ENCODE data around the gene EEF1E1. TPM values are rescaled to one million over a fixed set of nuclear protein-coding genes. Genes with fewer than 3 reads are reported as not detected.
A peak's percentile ranks its signal among the peaks of the same experiment; 100 is the strongest.

EEF1E1 gene
- total RNA-seq, 8 experiments from 2014 or later, result 47.7 to 67.4 (median 57.6) TPM

DNA sequence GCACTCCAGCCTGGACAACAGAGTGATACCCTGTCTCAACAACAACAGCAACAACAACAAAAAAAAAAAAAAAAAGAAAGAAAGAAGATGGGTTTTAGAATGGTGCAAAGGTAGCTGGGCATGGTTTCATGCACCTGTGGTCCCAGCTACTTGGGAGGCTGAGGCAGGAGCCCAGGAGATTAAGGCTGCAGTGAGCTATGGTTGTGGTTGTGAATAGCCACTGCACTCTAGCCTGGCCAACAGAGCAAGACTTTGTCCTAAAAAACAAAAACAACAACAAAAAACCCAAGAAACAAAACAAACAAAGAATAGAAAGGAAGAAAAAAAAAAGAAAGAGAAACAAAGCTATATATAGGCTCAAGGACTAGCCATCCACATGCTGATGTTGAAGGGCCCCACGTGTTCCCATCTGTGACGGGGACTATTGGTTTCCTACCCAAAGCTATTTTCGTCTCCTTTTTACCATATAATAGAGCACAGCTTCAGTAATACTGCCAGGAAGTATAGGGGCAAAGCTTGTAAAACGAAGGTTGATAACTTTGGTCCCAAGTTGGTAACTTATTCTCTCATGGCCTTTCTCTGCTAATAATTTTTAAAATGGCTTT lies 7.9 kb upstream of the EEF1E1 start:
- Histone ChIP-seq H3K4me1 (replicated peaks in 1 of 2) (no peaks in the 10 kb centered on the region), H3K4me3 (no peak overlapping the region), H3K27ac (no peak overlapping the region)
- ATAC-seq (replicated peaks in 6 of 8), result no peak
- in situ Hi-C loops (cut with MboI; ENCODE audit: low pct_unique_long_range_greater_than_20kb in 2 of 9, low sequenced_read_pairs in 9 of 9, unreplicated experiment in 9 of 9), result no loop called here
- WGBS, 10 experiments, result 9 to 100% (median 81%) methylated on average over 1 to 4 of the region's 4 CpGs

DNA sequence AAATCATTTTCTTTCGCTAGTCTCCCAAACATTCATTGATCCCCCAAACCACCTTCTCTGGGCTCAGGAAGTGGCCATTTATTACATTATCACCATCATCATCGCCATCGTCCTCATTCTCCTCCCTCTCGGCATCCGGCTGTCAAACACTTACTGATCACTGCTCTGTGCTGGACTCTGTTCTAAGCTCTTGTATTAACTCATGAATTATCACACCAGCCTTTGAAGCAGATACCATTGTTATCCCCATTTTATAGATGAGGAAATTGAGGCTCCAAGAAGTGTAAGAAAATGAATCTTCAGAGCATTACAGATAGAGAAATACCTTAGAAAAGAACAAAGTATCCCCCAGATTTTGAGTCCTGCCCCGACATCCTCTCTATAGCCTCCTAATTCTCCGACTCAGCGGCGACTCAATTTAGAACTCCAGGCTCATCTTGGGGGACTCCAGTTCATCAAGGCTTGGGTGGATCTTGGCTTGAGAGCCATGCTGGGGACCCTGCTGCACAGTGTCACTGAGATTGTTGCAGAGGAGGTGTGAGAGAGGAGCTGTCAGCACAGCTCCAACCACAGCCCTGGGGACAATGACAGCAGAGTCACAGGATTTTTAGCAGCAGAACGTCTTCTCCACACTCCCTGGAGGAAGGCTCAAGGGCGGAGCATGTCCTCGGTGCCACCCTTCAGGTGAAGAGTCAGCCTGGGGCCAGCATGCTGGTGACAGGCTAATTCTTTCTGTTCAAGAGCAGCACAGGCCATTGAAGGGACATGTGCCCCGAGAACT lies 6.6 kb upstream of the EEF1E1 start:
- Histone ChIP-seq H3K4me3 (no peak overlapping the region), H3K27ac (no peak overlapping the region), H3K4me1 (replicated peaks in 1 of 2) (no peaks in the 10 kb centered on the region)
- peak in 1 of 8 experiments; percentile 6 for ATAC-seq (replicated peaks in 6 of 8)
- in situ Hi-C loops (cut with MboI; ENCODE audit: low pct_unique_long_range_greater_than_20kb in 2 of 9, low sequenced_read_pairs in 9 of 9, unreplicated experiment in 9 of 9), result no loop called here
- 51 to 92% (median 86%) methylated on average over 4 to 9 of the region's 13 CpGs for WGBS, 10 experiments

DNA sequence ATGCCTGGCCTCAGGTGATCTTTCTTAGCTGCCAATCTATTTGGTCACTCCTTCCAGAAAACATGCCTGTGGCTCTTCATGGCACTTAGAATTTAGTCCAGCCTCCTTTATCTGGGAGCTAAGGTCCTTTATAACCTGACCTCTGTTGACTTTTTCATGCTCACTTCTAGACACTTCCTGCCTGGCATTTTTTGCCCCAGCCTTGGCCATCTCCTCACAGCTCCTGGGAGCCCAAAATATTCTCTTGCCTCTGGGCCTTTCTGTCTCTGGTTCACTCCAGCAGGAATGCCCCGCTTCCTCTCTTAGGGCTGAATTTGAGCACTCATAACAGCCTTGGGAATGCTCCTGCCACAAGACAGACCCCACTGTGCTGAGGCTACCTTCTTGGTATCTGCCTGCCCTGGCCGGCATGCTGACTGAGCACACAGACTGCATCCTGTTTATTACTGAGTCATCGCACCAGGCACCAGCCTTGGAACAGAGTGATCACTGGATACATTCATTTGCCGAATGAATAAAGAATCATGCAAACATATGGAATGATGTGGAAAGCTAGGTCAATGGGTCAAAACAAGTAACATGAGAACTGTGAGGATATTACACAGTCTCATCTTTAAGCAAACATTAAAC lies 5.8 kb upstream of the EEF1E1 start:
- no peak overlapping the region for H3K27ac ChIP-seq
- ATAC-seq (replicated peaks in 6 of 8), result peak in 3 of 8 experiments; percentile 96 to 98 (median 96)
- no peak overlapping the region for H3K4me3 ChIP-seq
- in situ Hi-C loops (cut with MboI; ENCODE audit: low pct_unique_long_range_greater_than_20kb in 2 of 9, low sequenced_read_pairs in 9 of 9, unreplicated experiment in 9 of 9), result no loop called here
- 0 to 100% (median 40%) methylated on average over 1 to 4 of the region's 4 CpGs; no CpG with 5 or more reads in 1 of the 10 experiments for WGBS, 10 experiments
- H3K4me1 ChIP-seq (replicated peaks in 1 of 2), result no peaks in the 10 kb centered on the region

DNA sequence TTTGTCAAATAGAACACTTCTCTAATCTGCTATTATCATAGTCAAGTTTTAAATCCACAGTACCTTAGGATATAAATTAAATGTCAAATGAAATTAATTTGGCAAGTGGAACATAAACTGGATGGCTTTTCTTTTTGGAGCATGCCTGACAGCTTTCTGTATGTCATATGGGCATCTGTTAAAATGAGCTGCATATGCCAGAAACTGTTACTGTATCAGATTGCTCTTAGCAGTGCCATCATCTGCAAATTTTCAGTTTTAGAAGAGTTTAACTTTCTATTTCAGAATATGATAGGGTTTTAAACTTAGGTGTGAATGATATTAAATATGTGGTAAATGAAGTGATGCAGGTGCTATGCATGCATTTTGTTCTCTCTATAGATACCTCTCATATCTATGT lies 3.4 kb upstream of the EEF1E1 start:
- in situ Hi-C loops (cut with MboI; ENCODE audit: low pct_unique_long_range_greater_than_20kb in 2 of 9, low sequenced_read_pairs in 9 of 9, unreplicated experiment in 9 of 9), result no loop called here
- no peak for ATAC-seq (replicated peaks in 6 of 8)
- no peak overlapping the region for H3K27ac ChIP-seq
- H3K4me1 ChIP-seq (replicated peaks in 1 of 2), result peaks cover under 1 to 3% of the 10 kb centered on the region in 2 donors
- H3K4me3 ChIP-seq, result no peak overlapping the region

DNA sequence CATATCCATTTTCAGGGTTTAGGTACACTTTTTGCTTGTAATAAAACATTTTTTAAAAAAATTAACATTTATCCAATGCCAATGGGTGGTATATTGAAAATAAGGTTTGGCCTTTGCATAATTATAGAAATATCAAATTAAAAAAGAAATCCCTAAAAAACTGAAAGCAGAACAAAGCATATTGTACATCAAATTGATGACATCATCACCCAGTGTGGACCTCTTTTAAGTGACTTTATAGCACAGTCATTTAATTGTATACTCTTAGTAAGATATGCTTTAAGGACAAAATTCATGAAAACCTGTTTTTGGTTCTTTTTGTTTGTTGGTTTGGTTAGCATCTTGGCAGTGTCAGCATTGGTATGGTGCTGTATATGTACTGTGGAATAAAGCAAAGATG lies 1.4 kb upstream of the EEF1E1 start:
- peaks cover 5 to 15% of the 10 kb centered on the region in 2 donors for H3K4me1 ChIP-seq (replicated peaks in 1 of 2)
- in situ Hi-C loops (cut with MboI; ENCODE audit: low pct_unique_long_range_greater_than_20kb in 2 of 9, low sequenced_read_pairs in 9 of 9, unreplicated experiment in 9 of 9), result no loop called here
- H3K4me3 ChIP-seq, result no peak overlapping the region
- H3K27ac ChIP-seq, result no peak overlapping the region
- no peak for ATAC-seq (replicated peaks in 6 of 8)

DNA sequence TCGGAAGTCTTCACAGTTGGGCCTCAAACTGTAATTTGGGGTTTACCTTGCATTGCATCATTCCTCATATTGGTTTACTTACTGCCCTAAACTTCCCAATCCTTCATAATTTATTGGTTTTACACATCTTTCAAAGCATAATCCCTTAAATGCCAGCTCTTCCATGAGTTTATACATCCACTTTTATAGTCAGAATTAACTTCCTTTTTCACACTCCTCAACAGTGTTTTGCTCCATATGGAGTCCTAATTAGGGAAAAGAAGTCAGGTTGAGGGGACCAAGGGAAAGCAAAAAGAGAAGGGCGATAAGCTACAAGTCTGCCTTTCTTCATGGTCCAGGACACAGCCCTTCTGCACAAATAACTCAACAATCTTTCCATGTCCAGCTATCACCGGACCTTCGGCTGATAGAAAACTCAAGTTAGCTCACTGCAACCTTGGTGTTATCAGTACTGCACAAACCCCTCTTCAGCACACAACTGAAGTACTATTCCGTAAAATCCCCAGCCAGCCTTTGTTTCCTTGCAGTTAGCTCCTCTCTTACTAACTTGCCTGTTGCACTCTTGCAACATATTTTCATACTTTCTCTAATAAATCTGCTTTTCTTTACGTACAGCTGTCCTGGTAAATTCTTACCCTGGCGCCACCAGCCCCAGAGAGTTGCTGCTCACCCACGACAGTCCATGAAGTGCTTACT lies 2.0 kb downstream of the EEF1E1 start:
- WGBS, 10 experiments, result 81 to 100% (median 96%) methylated on average over 1 to 8 of the region's 8 CpGs; no CpG with 5 or more reads in 1 of the 10 experiments
- no peak overlapping the region for H3K4me3 ChIP-seq
- peaks cover 5 to 15% of the 10 kb centered on the region in 2 donors for H3K4me1 ChIP-seq (replicated peaks in 1 of 2)
- no peak for ATAC-seq (replicated peaks in 6 of 8)
- no peak overlapping the region for H3K27ac ChIP-seq
- in situ Hi-C loops (cut with MboI; ENCODE audit: low pct_unique_long_range_greater_than_20kb in 2 of 9, low sequenced_read_pairs in 9 of 9, unreplicated experiment in 9 of 9), result no loop called here

DNA sequence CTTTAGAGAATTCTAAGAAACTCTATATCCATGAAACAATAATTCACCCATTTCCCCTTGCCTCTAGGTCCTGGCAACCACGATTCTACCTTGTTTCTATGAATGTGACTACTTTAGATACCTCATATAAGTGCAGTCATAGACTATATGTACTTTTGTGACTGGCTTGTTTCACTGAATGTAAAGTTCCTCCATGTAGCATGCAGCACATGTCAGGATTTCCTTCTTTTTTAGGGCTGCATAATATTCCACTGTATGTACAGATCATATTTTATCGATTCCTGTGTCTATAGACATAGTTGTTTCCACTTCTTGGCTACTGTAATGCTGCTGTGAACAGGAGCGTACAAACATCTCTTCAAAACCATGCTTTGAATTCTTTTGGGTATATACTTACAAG lies 11.7 kb downstream of the EEF1E1 start:
- ATAC-seq (replicated peaks in 6 of 8), result no peak
- Histone ChIP-seq H3K4me1 (replicated peaks in 1 of 2) (no peaks in the 10 kb centered on the region), H3K4me3 (no peak overlapping the region), H3K27ac (no peak overlapping the region)
- in situ Hi-C loops (cut with MboI; ENCODE audit: low pct_unique_long_range_greater_than_20kb in 2 of 9, low sequenced_read_pairs in 9 of 9, unreplicated experiment in 9 of 9), result no loop called here
- 93 to 100% (median 100%) methylated on average over 1 to 3 of the region's 3 CpGs for WGBS, 10 experiments

DNA sequence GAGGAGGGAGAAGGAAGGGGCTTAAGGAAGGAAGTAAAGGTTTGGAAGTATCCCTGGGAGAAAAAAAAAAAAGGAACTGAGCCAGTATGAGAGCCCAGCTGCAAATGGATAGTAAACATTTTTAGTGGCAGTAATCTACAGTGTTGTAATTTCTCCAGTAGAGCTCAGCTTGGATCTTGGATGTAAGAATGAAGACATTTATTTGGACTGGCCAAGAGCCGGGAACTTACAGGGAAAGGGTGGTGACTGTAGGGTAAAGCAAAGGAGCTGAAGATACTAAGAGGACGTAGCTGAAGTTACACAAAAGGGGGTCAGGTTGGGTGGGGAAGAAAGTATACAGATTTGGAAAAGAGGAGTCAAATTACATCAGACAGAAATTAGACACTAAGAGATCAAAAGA lies 13.5 kb downstream of the EEF1E1 start:
- in situ Hi-C loops (cut with MboI; ENCODE audit: low pct_unique_long_range_greater_than_20kb in 2 of 9, low sequenced_read_pairs in 9 of 9, unreplicated experiment in 9 of 9), result no loop called here
- H3K4me3 ChIP-seq, result no peak overlapping the region
- no peaks in the 10 kb centered on the region for H3K4me1 ChIP-seq (replicated peaks in 1 of 2)
- 83 to 100% (median 94%) methylated on average over 1 to 2 of the region's 2 CpGs; no CpG with 5 or more reads in 2 of the 10 experiments for WGBS, 10 experiments
- no peak overlapping the region for H3K27ac ChIP-seq
- no peak for ATAC-seq (replicated peaks in 6 of 8)

DNA sequence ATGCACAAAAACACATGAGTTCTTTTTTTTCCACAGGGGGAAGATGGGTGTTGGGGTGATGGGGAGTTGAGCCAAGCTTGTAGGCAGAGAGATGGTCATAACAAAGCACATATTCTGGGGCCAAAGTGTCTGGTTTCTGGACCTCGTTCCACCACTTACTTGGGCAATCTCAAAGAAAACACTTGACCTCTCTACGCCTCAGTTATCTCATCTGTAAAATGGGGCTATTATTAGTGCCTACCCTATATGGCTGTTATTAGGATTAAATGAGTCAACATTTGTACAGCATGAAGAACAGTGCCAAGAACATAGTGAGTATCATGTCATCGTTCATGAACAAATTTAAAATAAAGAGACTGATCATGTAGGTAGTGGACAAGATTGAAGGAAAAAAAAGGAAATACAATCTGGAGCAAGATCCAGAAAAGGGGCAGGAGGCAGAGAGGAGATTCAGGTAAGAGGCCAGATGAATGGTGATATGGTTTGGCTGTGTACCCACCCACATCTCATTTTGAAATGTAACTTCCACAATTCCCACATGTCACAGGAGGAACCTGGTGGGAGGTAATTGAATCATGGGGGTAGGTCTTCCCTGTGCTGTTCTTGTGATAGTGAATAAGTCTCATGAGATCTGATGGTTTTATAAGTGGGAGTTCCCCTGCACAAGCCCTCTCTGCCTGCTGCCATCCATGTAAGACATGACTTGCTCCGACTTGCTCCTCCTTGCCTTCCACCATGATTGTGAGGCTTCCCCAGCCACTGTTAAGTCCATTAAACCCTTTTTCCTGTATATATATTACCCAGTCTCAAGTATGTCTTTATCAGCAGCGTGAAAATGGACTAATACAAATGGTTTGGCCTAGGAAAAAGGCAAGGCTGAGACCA lies 14.2 kb downstream of the EEF1E1 start:
- in situ Hi-C loops (cut with MboI; ENCODE audit: low pct_unique_long_range_greater_than_20kb in 2 of 9, low sequenced_read_pairs in 9 of 9, unreplicated experiment in 9 of 9), result no loop called here
- H3K27ac ChIP-seq, result no peak overlapping the region
- H3K4me3 ChIP-seq, result no peak overlapping the region
- 43 to 100% (median 84%) methylated on average over 1 to 5 of the region's 5 CpGs for WGBS, 10 experiments
- ATAC-seq (replicated peaks in 6 of 8), result no peak
- H3K4me1 ChIP-seq (replicated peaks in 1 of 2), result no peaks in the 10 kb centered on the region

DNA sequence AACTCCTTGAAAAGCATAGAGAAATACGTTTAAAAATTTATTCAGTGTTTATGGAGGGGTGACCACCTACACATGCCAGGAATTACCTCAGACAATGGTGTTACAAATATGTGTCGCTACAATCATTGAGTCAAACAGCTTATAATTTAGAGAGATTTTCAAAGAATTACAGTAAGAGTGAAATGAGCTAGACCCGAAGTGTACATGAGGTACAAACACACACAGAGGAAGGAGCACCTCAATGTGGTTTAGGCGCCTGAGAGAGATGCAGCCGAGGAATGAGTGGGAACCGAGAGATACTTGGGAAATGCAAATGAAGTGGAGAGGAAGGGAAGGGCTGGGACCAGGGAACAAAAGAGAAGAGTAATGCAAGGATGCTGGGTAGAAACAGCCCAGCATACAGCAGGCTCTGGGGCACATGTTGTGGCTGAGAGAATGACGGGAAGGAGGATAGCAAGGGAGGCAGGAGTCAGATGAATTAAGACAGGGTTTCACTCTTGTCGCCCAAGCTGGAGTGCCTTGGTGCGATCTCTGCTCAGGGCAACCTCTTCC lies 15.5 kb downstream of the EEF1E1 start:
- WGBS, 10 experiments, result 69 to 96% (median 87%) methylated on average over 2 to 9 of the region's 9 CpGs; no CpG with 5 or more reads in 1 of the 10 experiments
- ATAC-seq (replicated peaks in 6 of 8), result no peak
- H3K4me1 ChIP-seq (replicated peaks in 1 of 2), result no peaks in the 10 kb centered on the region
- in situ Hi-C loops (cut with MboI; ENCODE audit: low pct_unique_long_range_greater_than_20kb in 2 of 9, low sequenced_read_pairs in 9 of 9, unreplicated experiment in 9 of 9), result no loop called here
- H3K27ac ChIP-seq, result no peak overlapping the region
- no peak overlapping the region for H3K4me3 ChIP-seq

DNA sequence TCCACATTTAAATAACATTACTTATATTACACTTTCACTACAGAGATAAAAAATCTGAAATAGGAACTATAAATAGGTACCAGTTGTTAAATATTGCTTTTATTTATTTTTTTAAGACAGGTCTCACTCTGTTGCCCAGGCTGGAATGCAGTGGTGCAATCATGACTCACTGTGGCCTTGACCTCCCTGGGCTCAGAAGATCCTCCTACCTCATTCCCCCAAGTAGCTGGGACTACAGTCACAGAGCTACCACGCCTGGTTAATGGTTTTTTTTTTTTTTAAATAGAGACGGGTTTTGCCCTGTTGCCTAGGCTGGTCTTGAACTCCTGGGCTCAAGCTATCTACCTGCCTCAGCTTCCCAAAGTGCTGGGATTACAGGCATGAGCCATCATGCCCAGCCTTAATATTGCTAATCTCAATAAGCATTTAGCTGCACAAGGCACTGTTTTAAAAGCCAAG lies 17.3 kb downstream of the EEF1E1 start:
- Histone ChIP-seq H3K27ac (no peak overlapping the region), H3K4me3 (no peak overlapping the region), H3K4me1 (replicated peaks in 1 of 2) (peaks cover 0 to 4% of the 10 kb centered on the region in 2 donors)
- WGBS, 10 experiments, result 0 to 100% (median 66%) methylated on average over 1 to 2 of the region's 2 CpGs; no CpG with 5 or more reads in 2 of the 10 experiments
- in situ Hi-C loops (cut with MboI; ENCODE audit: low pct_unique_long_range_greater_than_20kb in 2 of 9, low sequenced_read_pairs in 9 of 9, unreplicated experiment in 9 of 9), result no loop called here
- ATAC-seq (replicated peaks in 6 of 8), result peak; percentile 63 to 96 (median 82)

DNA sequence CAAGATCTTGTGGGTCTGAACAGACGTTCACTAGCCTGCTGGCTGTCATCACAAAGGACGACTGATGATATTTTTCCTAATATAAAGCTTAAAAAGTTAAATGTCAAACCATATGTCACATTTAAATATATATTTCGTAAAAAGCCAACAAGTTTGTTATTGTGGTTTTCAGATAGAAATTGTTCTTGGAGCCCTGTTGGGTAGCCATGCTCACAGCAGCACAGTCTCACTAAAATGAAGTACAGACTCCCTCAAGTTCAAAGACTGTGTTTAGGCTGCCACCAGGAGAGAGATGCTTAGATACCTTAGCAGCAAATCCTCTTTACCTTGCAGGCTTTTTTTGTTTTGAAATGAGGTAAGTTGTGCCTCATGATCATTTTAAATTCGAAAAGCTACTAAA lies 17.8 kb downstream of the EEF1E1 start:
- no peak overlapping the region for H3K27ac ChIP-seq
- ATAC-seq (replicated peaks in 6 of 8), result peak in 3 of 8 experiments; percentile 5 to 37 (median 9)
- WGBS, 10 experiments, result 25 to 100% (median 71%) methylated on average over 1 to 4 of the region's 4 CpGs; no CpG with 5 or more reads in 1 of the 10 experiments

More for the DNA sequence above, 17.8 kb downstream of the EEF1E1 start:
- peaks cover 0 to 4% of the 10 kb centered on the region in 2 donors for H3K4me1 ChIP-seq (replicated peaks in 1 of 2)
- in situ Hi-C loops (cut with MboI; ENCODE audit: low pct_unique_long_range_greater_than_20kb in 2 of 9, low sequenced_read_pairs in 9 of 9, unreplicated experiment in 9 of 9), result no loop called here
- H3K4me3 ChIP-seq, result no peak overlapping the region
